H1 (cell line): ENCODE results near the gene SEMA3F. TPM values are rescaled to one million over a fixed set of nuclear protein-coding genes. Genes with fewer than 3 reads are reported as not detected.

Source experiments
- CTCF ChIA-PET: fragments of 300-600 bp; sonication (Branson Sonifier 250); formaldehyde crosslinking; loops from one replicate; lab custom pipeline; 2021; ENCODE audit not compliant: partially characterized antibody; lab: Charles Lee
- POLR2A ChIA-PET: fragments of 300-600 bp; sonication (Branson Sonifier 250); formaldehyde crosslinking; loops from one replicate; lab custom pipeline; 2021; ENCODE audit warnings: inconsistent platforms; ENCODE audit not compliant: partially characterized antibody; lab: Charles Lee
- DNase-seq, 2 experiments: peaks; one replicate each; pipeline versions ENCODE4 v3.0.0 to v3.0.0-alpha.2; 2010 to 2022; ENCODE audit warnings: low spot score in 2 of 2, low read depth in 1 of 2, mixed read lengths in 1 of 2
- FAIRE-seq: peaks from 2 replicates; lab custom pipeline; 2011; peaks lifted over from hg19 to GRCh38; lab: Jason Lieb, UNC
- H2AFZ ChIP-seq: 2 replicates; pipeline ENCODE4 v1.8.1; 2012; ENCODE audit warnings: low read length, inconsistent platforms
- H2AK5ac ChIP-seq: 2 replicates; pipeline ENCODE4 v1.6.1; 2013; ENCODE audit warnings: low read depth, low read length
- H2BK120ac ChIP-seq: replicated peaks from 2 replicates; pipeline ENCODE3; 2013; ENCODE audit warnings: low read depth, low read length, inconsistent platforms
- H2BK12ac ChIP-seq: 2 replicates; pipeline ENCODE4 v1.6.1; 2013; ENCODE audit warnings: low read depth, low read length
- H2BK15ac ChIP-seq: 2 replicates; pipeline ENCODE4 v1.6.1; 2013; ENCODE audit warnings: low read length
- H2BK20ac ChIP-seq: 2 replicates; pipeline ENCODE4 v1.6.1; 2013; ENCODE audit warnings: low read length
- H2BK5ac ChIP-seq: 2 replicates; pipeline ENCODE4 v1.6.1; 2013; ENCODE audit warnings: low read depth, low read length
- H3K14ac ChIP-seq: 2 replicates; pipeline ENCODE4 v1.6.1; 2013; ENCODE audit warnings: inconsistent platforms; ENCODE audit not compliant: insufficient read length
- H3K18ac ChIP-seq: 2 replicates; pipeline ENCODE4 v1.6.1; 2013; ENCODE audit warnings: low read length; ENCODE audit errors: extremely low read depth
- H3K23ac ChIP-seq: 2 replicates; pipeline ENCODE4 v1.6.1; 2013; ENCODE audit warnings: inconsistent platforms; ENCODE audit not compliant: insufficient read length
- H3K23me2 ChIP-seq: 2 replicates; pipeline ENCODE4 v1.6.1; 2013; ENCODE audit warnings: low read depth, low read length
- H3K27ac ChIP-seq: 2 replicates; pipeline ENCODE4 v1.6.1; 2011; ENCODE audit warnings: low read depth, low read length, inconsistent platforms
- H3K27me3 ChIP-seq, 4 experiments: replicated peaks in 1 of 4; 1 replicate in 1 of 4; 2 replicates in 3 of 4; pipeline versions ENCODE4 v1.6.1 to v1.8.1; 2011 to 2013; ENCODE audit warnings: low read length in 3 of 4, mild to moderate bottlenecking in 3 of 4, inconsistent platforms in 2 of 4, mixed read lengths in 2 of 4, moderate library complexity in 1 of 4; ENCODE audit not compliant: control insufficient read depth in 3 of 4, insufficient read depth in 3 of 4; ENCODE audit errors: extremely low read depth in 1 of 4
- H3K36me3 ChIP-seq, 4 experiments: 2 replicates each; pipeline versions ENCODE4 v1.6.1 to v1.8.1; 2011 to 2013; ENCODE audit warnings: mild to moderate bottlenecking in 4 of 4, low read length in 3 of 4, moderate library complexity in 2 of 4, control low read depth in 1 of 4, inconsistent platforms in 1 of 4; ENCODE audit not compliant: insufficient read depth in 4 of 4, control insufficient read depth in 2 of 4
- H3K4ac ChIP-seq: replicated peaks from 2 replicates; pipeline ENCODE3; 2013; ENCODE audit warnings: low read length, low read depth, mixed read lengths, inconsistent platforms; ENCODE audit not compliant: insufficient read length
- H3K4me1 ChIP-seq, 4 experiments: replicated peaks in 1 of 4; 1 replicate in 1 of 4; 2 replicates in 3 of 4; pipeline versions ENCODE4 v1.6.1 to v1.8.1; 2011 to 2013; ENCODE audit warnings: low read length in 3 of 4, inconsistent platforms in 2 of 4, mixed read lengths in 1 of 4; ENCODE audit not compliant: insufficient read depth in 4 of 4, control insufficient read depth in 3 of 4
- H3K4me2 ChIP-seq, 2 experiments: 2 replicates each; pipeline versions ENCODE4 v1.6.1 to v1.8.1; 2011 to 2013; ENCODE audit warnings: low read depth in 2 of 2, low read length in 2 of 2, control low read depth in 1 of 2, inconsistent platforms in 1 of 2, mild to moderate bottlenecking in 1 of 2; ENCODE audit not compliant: insufficient read depth in 1 of 2
- H3K4me3 ChIP-seq, 4 experiments: fragments of 200-600, 300-600 bp in 1 of 4; sonication (generic), shearing (Covaris generic), sonication (Bioruptor Twin) in 1 of 4; 2 replicates each; pipeline versions ENCODE4 v1.5.1 to v1.8.1; 2011 to 2016; ENCODE audit warnings: low read length in 4 of 4, low read depth in 3 of 4, control low read depth in 2 of 4, inconsistent platforms in 2 of 4, mild to moderate bottlenecking in 2 of 4, mixed read lengths in 1 of 4, moderate library complexity in 1 of 4; ENCODE audit not compliant: insufficient read depth in 2 of 4; ENCODE audit errors: extremely low read depth in 1 of 4
- H3K56ac ChIP-seq: replicated peaks from 2 replicates; pipeline ENCODE3; 2013; ENCODE audit warnings: low read depth, mild to moderate bottlenecking, mixed read lengths, low read length, inconsistent platforms; ENCODE audit not compliant: insufficient read length
- H3K79me1 ChIP-seq: 2 replicates; pipeline ENCODE4 v1.6.1; 2013; ENCODE audit warnings: low read depth, low read length, control low read depth
- H3K79me2 ChIP-seq, 2 experiments: 2 replicates each; pipeline versions ENCODE4 v1.6.1 to v1.8.1; 2012 to 2013; ENCODE audit warnings: low read length in 2 of 2, mild to moderate bottlenecking in 2 of 2, inconsistent platforms in 1 of 2; ENCODE audit not compliant: insufficient read depth in 2 of 2, control insufficient read depth in 1 of 2
- H3K9ac ChIP-seq, 4 experiments: replicated peaks in 1 of 4; 1 replicate in 1 of 4; 2 replicates in 3 of 4; pipeline versions ENCODE4 v1.6.1 to v1.8.1; 2011 to 2013; ENCODE audit warnings: low read depth in 3 of 4, low read length in 3 of 4, control low read depth in 2 of 4, mild to moderate bottlenecking in 2 of 4, moderate library complexity in 2 of 4, inconsistent platforms in 1 of 4; ENCODE audit errors: extremely low read depth in 1 of 4
- H3K9me3 ChIP-seq, 2 experiments: 2 replicates each; pipeline versions ENCODE4 v1.6.1 to v1.8.1; 2012 to 2013; ENCODE audit warnings: mild to moderate bottlenecking in 2 of 2, moderate library complexity in 2 of 2, control low read depth in 1 of 2, inconsistent platforms in 1 of 2, low read depth in 1 of 2, low read length in 1 of 2, mixed read lengths in 1 of 2; ENCODE audit not compliant: insufficient read depth in 2 of 2
- H4K20me1 ChIP-seq, 2 experiments: replicated peaks in 1 of 2; 2 replicates each; pipeline versions ENCODE3 to v1.8.1; 2011 to 2013; ENCODE audit warnings: inconsistent platforms in 2 of 2, low read length in 2 of 2, mild to moderate bottlenecking in 1 of 2; ENCODE audit not compliant: insufficient read depth in 2 of 2, control insufficient read depth in 1 of 2
- H4K5ac ChIP-seq: 2 replicates; pipeline ENCODE4 v1.6.1; 2013; ENCODE audit warnings: low read length, low read depth, mixed read lengths, inconsistent platforms; ENCODE audit not compliant: insufficient read length
- H4K8ac ChIP-seq: 2 replicates; pipeline ENCODE4 v1.8.0; 2013; ENCODE audit warnings: mild to moderate bottlenecking, moderate library complexity, low read length, inconsistent platforms; ENCODE audit not compliant: insufficient read depth; ENCODE audit errors: extremely low read depth
- H4K91ac ChIP-seq: replicated peaks from 2 replicates; pipeline ENCODE3; 2013; ENCODE audit warnings: low read length, mixed read lengths, inconsistent platforms; ENCODE audit not compliant: insufficient read length
- CHD2 ChIP-seq: IDR thresholded peaks from 2 replicates; pipeline ENCODE4 v1.6.1; 2012; ENCODE audit warnings: low read length, improper control_type of control experiment
- CREB1 ChIP-seq: IDR thresholded peaks from 2 replicates; pipeline ENCODE4 v1.6.1; 2012; ENCODE audit warnings: inconsistent platforms
- CTBP2 ChIP-seq: IDR thresholded peaks from 2 replicates; pipeline ENCODE4 v1.7.0; 2011; ENCODE audit warnings: borderline replicate concordance, mild to moderate bottlenecking, moderate library complexity, mixed read lengths, low read length; ENCODE audit not compliant: insufficient read depth, insufficient read length
- E2F6 ChIP-seq: IDR thresholded peaks from 2 replicates; pipeline ENCODE4 v1.6.1; 2012; ENCODE audit warnings: inconsistent platforms
- HDAC6 ChIP-seq: IDR thresholded peaks from one replicate; pipeline ENCODE4 v1.7.1; 2012; ENCODE audit warnings: low read depth, mild to moderate bottlenecking, inconsistent platforms, low read length, moderate library complexity
- KDM5A ChIP-seq: fragments of 200-600 bp; IDR thresholded peaks from 2 replicates; pipeline ENCODE4 v1.7.1; 2012; ENCODE audit warnings: mild to moderate bottlenecking, low read length, inconsistent platforms, mixed read lengths
- POLR2A ChIP-seq, 2 experiments: IDR thresholded peaks; 1 replicate in 1 of 2; 2 replicates in 1 of 2; pipeline ENCODE4 v1.6.1; 2011; ENCODE audit warnings: low read depth in 2 of 2, low read length in 2 of 2, mild to moderate bottlenecking in 2 of 2; ENCODE audit errors: control extremely low read depth in 1 of 2
- SP2 ChIP-seq: IDR thresholded peaks from 2 replicates; pipeline ENCODE4 v1.6.1; 2012; ENCODE audit warnings: mild to moderate bottlenecking, low read length, inconsistent platforms
- TAF1 ChIP-seq: IDR thresholded peaks from 2 replicates; pipeline ENCODE4 v1.6.1; 2011; ENCODE audit warnings: mild to moderate bottlenecking, low read depth, low read length
- TAF7 ChIP-seq: optimal IDR thresholded peaks from 2 replicates; pipeline ENCODE3; 2011; ENCODE audit warnings: low read depth, mild to moderate bottlenecking, inconsistent platforms, low read length, moderate library complexity, borderline replicate concordance
- USF2 ChIP-seq: IDR thresholded peaks from 2 replicates; pipeline ENCODE4 v1.6.1; 2011; ENCODE audit warnings: low read length, improper control_type of control experiment
- WGBS, 2 experiments: shearing (Covaris generic) in 1 of 2; methylation state at CpG; one replicate each; pipeline versions ENCODE4 v1.1.6 to v1.1.7; 2013 to 2015; ENCODE audit warnings: low lambda C conversion rate in 2 of 2, mixed read lengths in 2 of 2, inconsistent platforms in 1 of 2, low coverage in 1 of 2, missing lambda C conversion rate in 1 of 2; ENCODE audit not compliant: insufficient replicate concordance in 2 of 2, insufficient coverage in 1 of 2, insufficient read length in 1 of 2; ENCODE audit errors: extremely low coverage in 1 of 2, missing lambda C conversion rate in 1 of 2; 5-methylcytosine and 5-hydroxymethylcytosine counted together
- polyA plus RNA-seq, 7 experiments: library from polyadenylated mRNA; depleted of rRNA in 3 of 7; stranded (reverse) in 5 of 7; unstranded in 2 of 7; fragments of >200 nt in 5 of 7; fragments of 200-250 nt in 2 of 7; gene quantifications; 1 replicate in 5 of 7; 2 replicates in 1 of 7; 4 replicates in 1 of 7; pipeline versions ENCODE4 v1.2.1 to v1.2.3, GENCODE V29; 2011 to 2013; ENCODE audit warnings: missing spikeins in 2 of 7, mixed read lengths in 2 of 7
- total RNA-seq: library from RNA; stranded (reverse); fragmentation: NEBNext Ultra II Directional; extraction: Animal tissue kit (Norgen Biotek cat#: 25700); gene quantifications from 2 replicates; pipeline ENCODE4 v1.2.1, GENCODE V29; 2021

Gene SEMA3F
- total and polyA plus RNA-seq, 2 of the 8 experiments (the other 6 are each of a cell fraction or from before 2014, with no cell fraction given), result 20.3 to 37.0 TPM

- H4K8ac ChIP-seq, result no peak overlapping the region
- H4K91ac ChIP-seq, result no peak overlapping the region
- no peak overlapping the region for H3K18ac ChIP-seq
- no peak overlapping the region for H3K4me3 ChIP-seq
- H4K20me1 ChIP-seq, result peaks cover 0 to 6% of the 10 kb centered on the region in 2 experiments
- no peak for DNase-seq
- no peaks in the 10 kb centered on the region for H3K27me3 ChIP-seq
- H3K79me2 ChIP-seq, result no peaks in the 10 kb centered on the region
- ChIA-PET CTCF (interaction anchor here (0.9 to 20.9 kb wide), 4 partner anchors 8 to 75 kb away, joined by 3 to 591 read pairs (median 5); partner anchors contain the start of gene GNAT1), POLR2A (interaction anchor here (0.7 kb wide), 1 partner anchor 10 kb away, joined by 3 read pairs; no protein-coding TSS in a partner anchor)
- H2BK15ac ChIP-seq, result no peak overlapping the region
- H3K23me2 ChIP-seq, result no peaks in the 10 kb centered on the region
- H3K56ac ChIP-seq, result no peak overlapping the region
- H3K9ac ChIP-seq, result no peak overlapping the region
- H4K5ac ChIP-seq, result no peak overlapping the region
- H2BK120ac ChIP-seq, result no peak overlapping the region
- H3K9me3 ChIP-seq, result no peaks in the 10 kb centered on the region
- no peak for FAIRE-seq
- no peak overlapping the region for H2BK20ac ChIP-seq
- H3K79me1 ChIP-seq, result no peaks in the 10 kb centered on the region
- 0 out of 7 replicates have a peak, but pooled peaks cover 0 to 2% (median 0%) of the 10 kb centered on the region in 4 experiments for H3K4me1 ChIP-seq
- no peak overlapping the region for H3K14ac ChIP-seq
- H2BK12ac ChIP-seq, result no peak overlapping the region
- H2BK5ac ChIP-seq, result no peak overlapping the region
- 86% methylated on average over 3 of the region's 3 CpGs; no CpG with 5 or more reads in 1 of the 2 experiments for WGBS, 2 experiments
- H3K4me2 ChIP-seq, result no peak overlapping the region
- no peak overlapping the region for H2AK5ac ChIP-seq
- H3K27ac ChIP-seq, result no peak overlapping the region
- H2AFZ ChIP-seq, result no peak overlapping the region
- no peak overlapping the region for H3K4ac ChIP-seq
- peaks cover 57 to 99% (median 89%) of the 10 kb centered on the region in 4 experiments for H3K36me3 ChIP-seq
- no peak overlapping the region for H3K23ac ChIP-seq
- TF ChIP-seq E2F6 (no peak), CTBP2 (no peak), KDM5A (no peak), TAF7 (no peak), POLR2A (IDR thresholded peaks at IDR 0.05; ENCODE audit: control extremely low read depth in 1 of 2, low read depth in 2 of 2, low read length in 2 of 2) (no peak), HDAC6 (no peak), CHD2 (no peak), USF2 (no peak), SP2 (no peak), CREB1 (no peak), TAF1 (no peak)
These were observed 42.7 kb upstream of the SEMA3F start for GRCh38 chr3:50112462-50112861.
